NCI-H510A treated with DMSO at 0.1 percent for 48 hours (cell line): ENCODE results near the gene SLC6A12.

Experiments used
- DNase-seq: peaks from one replicate; lab custom pipeline; 2025; lab: John Stamatoyannopoulos, UW

Gene SLC6A12

DNA sequence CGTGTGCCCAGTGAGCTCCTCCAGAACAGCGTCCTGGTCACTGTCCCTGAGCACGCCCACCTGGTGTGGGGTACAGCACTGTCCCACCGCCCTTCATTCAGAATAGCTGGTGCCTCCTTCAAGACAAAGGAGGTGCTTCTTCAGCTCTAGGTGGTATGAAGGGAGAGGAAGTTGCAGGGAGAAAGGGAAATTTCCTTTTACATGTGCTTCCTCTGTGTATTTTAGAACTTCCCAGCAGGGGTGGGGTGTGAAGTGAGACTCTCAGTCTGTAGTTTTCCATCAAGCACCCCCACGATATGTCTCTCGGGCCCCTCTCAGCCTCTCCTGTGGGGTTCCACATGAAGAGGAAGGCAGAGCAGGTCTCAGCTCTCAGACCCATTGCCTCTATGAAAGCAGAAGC lies 1.2 kb upstream of the SLC6A12 start:
- no peak for DNase-seq

DNA sequence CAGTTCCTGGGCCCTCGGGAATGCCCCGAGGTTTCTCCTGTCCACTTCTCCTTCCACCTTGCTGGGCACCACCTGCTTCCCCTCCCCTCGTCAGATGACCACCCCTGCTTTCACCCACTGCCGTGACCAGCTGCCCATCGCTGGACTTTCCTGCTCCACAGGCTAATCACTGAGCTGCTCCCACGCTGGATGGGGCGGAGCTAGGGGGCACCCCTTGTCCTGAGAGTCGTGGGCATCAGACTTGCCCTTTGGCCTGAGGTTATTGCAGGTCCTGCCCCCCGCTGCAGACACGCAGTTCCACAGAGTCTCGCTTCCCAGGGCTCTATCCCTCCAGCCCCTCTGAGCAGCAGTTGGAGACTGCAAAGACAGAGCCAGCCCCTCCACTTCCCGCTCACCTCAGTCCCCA lies 427 bp downstream of the SLC6A12 start:
- DNase-seq = no peak

DNA sequence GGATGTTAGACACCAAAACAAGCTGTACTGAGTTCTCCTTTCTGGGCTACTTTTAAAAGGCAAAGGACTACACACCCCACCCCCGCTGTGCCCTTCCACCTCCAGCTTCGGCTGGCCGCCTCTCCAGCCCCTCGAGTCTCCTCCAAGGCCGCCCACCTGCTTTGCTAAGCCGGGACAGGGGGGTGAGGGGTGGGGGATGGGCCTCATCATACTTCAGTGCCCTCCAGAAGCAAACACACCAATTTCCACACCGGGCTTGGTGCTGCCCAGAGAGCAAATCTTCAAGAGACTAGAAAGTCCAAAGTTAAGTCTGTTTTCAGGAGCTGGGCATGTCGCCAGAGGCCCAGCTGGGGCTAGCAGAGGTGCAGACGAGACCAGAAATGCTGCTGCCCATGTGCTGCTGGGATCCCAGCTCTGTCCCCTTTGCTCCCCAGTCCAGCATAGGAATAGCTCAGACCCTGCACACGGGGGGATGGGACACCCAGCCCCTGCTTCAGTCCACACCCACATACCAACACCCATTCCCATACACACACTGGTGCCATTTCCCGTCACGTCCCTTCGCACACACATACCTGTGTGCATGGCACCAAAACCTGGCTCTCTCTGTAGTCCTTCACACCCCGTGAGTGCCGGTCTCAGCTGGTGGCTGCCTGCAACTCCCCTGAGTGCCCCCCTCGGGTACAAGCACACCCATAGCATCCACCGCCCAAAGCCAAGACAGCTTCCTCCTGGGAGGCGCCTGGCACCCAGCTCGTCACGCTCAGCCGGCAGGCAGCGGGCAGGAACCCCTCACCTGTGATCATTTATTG lies 1.0 kb downstream of the SLC6A12 start:
- no peak for DNase-seq

DNA sequence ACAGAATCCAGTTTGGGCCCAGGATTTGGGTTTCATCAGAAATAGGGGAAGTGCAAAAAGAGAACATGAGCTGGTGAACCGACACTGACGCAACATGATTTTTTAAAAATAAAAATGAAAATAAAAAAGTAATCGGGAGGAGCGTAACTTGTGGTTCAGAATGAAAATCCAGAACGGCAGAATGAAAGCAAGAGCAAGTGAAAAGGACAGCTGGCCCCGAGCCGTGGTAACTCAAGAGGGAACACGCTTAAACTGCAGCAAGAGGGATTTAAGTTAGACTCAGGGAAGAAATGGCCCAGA lies 1.6 kb downstream of the SLC6A12 start:
- no peak for DNase-seq

DNA sequence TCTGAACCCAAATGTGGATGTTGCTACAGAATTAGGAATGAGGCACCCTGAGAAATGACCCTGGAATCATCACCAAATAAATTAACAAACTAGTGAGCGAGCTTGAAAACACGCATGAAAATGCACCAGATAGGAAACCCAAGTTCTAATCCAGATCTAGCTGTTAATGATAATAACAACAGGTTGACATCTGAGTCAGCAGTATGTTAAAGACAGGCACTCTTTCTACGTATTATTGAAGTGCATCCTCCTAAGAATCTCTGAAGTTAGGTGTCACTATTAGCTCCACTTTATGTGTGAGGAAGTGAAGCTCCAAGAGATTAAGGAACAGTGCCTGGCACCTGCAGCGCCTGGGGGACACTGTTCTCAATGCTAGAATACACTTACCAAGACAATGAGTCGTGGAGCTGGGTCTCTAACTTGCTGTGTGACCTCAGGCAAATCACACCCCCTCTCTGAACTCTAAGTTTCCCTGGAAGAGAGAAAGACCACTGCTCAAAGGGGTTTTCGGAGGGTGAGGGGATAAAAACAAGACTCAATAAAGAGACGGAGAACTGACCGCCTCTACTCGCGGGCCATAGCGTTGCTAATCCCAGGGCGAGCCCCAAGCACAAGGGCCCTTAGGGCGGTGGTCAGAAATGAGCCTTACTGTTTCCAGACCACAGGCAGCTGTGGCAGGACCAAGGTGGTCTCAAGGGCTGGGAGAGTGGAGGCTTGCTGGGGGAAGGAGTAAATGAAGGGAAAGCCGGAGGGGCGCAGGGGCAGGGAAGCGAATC lies 2.1 kb downstream of the SLC6A12 start:
- DNase-seq = no peak

DNA sequence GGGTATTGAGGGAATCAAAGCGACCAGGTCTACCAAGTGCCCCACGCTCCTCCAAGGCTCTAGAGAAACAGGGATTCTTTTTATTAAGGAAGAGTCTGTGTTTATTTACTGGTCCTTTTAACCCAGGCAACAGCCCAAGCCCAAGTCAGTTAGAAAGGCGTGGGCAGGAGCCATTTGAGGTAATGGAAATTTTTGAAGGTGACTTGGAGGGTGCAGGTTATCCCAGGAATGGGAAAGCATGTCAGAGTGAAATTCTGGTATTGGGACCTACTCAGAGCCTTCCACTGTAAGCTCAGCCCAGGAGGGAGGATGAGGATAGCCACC lies 2.9 kb downstream of the SLC6A12 start:
- DNase-seq = no peak

DNA sequence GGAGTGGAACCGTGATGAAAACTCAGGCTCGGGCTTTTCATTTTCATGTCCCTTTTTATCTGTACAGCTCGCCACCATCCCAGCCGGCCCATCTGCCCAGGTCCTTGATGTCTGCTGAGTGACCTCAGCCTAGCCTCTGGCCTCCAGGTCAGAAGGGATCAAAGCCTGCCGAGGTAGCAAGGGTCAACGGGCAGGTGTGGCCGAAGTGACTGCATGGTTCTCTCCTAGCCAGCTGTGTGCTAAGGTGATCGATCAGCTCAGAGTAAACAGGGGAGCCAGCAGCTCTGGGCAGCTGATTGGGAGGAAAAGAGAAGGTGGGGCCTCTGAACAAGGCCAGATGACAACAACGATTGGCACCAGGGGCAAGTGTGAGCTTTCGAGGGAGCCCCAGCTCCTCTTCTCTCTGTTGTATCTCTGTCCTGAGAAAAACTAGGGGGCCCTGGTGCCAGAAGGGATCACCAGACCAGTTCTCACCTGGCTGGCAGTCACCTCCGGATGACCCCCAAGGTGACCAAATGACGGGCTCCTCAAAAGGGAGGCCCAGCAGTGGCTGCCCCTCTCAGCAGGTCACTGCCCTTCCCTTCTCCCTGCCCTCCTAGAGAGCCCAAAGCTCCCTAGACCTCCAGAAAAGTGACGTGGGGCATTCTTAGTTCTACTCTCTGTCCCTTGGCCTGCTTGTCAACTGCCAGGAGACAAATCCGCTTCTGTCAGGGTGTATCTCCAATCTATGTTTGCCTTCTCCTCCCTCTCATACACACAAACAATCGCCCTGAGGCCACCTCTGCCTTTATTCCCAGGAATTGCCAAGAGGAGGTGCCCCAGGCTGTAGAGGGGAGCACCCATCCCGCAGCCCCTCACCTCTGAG lies 3.4 kb downstream of the SLC6A12 start:
- no peak for DNase-seq

DNA sequence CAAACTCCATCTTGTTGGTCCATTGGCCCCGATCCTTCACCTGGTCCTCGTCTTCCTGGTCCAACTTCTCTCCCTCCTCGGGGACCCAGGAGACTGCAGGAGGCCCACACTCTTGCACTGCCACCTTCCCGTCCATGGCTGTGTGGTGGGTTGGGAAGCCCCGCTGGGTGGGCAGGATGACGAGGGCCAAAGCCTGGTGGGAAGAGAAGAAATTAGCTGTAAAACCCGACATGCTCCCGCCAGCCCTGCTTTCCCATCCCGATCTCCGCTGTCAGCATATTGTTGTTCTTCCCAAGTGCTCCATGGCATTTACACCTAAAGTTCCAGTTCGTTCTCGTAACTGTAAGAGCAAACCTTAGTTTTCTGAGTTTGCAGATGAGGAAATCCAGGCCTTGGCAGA lies 4.1 kb downstream of the SLC6A12 start:
- no peak for DNase-seq

DNA sequence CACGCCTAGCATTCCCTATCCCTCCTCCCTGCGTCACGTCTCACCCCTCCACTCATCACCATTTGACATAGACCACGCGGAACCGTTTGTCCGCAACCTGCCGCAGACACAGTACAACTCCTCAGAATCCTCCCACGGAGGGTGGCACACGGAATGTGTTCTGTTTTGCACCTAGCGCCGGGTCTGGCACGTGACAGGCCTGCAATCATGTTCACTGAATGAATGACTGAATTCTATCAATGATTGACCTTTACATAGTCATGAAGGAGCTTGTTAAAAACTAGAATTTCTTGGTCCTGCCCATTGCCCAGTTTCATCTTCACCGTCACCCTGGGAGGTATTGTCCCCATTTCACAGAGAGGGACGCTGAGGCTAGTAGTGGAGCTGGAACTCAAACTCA lies 4.7 kb downstream of the SLC6A12 start:
- no peak for DNase-seq

DNA sequence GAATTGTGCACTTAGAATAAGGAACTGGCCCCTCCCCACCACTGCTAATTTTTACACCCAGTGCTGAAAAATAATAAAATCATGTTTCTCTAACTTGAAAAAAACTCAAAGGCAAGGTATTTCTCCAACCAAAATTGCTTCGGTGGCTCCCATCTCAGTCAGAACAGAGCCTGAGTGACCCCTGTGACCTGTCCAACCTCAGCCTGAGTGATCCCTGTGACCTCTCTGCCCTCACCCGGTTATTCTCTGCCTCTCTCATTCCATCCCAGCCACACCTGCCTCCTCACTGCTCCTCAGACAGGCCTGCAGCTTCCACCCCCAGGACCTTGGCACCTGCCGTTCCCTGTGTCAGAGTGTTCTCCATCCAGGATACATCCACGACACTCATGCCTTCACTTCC lies 5.1 kb downstream of the SLC6A12 start:
- no peak for DNase-seq

DNA sequence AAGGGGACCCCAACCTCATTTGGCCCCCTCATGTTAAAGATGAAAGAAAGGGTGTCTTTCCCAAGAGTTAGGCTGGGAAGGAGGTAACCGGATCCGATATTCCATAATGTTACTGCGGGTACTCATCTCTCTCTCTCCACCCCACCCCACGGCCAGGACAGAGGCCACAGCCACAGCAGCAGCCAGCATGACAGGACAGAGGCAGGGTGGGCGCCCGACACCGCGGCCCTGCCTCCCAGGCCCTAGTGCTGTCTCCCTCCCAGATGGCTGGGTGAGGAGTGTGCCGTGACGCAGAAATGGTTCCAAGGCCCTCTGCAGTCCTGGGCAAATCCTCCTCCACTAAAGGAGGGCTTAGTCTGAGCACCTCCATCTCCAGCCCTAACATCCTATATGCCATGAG lies 6.2 kb downstream of the SLC6A12 start:
- no peak for DNase-seq

DNA sequence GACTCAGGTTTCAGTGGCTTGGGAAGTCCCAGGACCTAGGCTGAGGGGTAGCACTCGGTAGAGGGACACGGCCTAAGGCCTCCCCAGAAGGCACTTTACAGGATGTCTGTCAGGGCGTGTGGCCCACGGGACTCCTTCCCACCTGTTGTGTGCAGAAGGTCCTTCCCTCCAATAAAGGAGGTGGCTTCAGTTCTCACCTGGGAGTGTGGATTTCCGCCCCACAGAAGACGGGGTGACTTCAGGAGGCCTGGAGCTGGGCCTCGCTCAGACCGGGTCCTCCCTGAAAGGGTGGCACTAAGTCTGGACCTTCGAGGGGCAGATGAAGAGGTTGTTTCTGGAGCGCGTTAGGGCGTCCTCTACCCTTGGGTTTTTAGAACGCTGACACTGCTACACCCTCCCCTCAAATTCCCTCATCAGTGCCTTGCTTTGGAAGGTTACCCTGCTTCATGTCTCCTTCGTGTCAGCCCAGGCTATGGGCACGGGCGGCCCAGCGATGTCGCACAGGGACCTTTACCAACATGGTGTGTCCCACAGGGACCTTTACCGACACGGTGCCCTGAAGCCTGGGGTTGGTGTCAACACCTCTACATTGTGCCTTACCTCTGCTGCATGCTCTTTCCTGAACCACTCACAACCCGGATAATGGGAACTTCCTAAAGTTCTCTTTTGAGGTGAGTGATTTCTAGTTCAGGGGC lies 7.1 kb downstream of the SLC6A12 start:
- DNase-seq = no peak

DNA sequence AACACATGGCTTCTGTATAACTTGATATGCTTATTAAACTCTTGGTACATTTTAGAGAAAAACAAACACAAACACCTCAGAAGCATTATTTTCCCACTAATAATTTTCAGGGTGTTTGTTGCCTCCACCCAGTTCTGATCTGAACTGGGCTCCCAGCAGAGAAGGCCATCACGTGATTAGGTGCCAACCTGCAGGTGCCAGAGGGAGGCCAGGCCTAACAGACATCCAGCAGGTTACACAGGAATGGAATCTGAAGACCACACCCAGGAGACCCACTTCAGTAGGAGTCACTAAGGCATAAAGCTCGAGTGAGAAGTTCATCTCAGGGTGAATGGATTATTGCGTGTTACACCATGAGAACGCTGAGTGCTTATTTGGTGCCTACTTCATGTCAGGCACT lies 8.9 kb downstream of the SLC6A12 start:
- no peak for DNase-seq

DNA sequence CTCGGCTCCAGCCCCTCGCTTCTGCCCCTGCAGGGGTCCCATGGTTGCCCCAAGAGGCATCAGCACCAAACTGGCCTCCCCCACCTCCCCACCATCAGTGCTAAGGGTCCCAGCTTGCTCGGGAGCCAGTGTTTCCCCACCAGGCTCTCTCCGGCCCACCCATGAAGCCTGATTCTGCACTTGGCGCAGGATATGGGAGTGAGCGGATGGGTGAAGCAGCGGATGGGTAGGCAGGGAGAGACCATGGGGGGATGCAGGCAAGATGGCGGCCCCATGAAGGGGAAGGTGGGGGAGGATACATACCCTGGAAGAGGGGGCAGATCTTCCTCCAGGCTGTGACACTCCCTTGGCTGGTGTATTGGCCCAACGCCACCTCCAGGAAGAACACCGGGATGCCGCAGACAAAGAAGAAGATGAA lies 9.7 kb downstream of the SLC6A12 start:
- DNase-seq = no peak

DNA sequence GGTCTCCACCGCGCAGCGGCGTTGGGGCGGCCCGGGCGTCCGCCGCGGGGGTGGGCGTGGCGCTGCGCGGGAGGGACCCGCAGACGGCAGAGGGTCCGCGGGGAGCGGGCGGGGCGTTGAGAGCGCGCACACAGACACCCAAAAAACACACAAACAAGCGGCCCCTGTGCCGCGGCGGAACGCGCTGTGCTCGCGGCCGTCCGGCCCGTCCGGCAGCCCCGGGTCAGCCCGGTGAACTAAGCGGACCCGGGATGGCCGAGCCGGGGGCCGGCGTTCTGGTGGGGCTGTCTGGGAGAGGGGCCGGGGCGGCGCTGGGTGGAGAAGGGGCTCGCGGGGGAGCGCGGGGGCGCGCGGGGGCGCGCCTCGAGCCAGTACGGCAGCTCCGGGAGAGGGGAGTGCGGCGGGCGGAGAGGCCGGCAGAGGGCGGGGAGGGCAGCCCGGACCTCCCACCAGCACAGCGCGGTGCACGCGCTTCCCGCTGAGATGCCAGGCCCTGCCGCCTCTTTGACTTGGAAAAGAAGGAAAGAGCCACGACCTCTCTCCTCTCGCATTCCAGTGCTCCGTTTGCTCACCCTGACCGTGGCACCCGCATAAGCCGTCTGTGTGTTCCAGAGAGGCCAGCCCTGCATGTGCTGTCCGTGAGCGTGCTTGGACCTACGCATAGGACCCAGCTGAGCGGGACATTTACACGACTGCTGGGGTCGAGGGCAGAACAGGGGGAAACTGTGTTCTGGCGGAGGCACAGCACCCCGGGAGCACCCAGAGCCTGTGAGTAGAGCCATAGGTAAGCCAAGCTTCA lies 10.3 kb downstream of the SLC6A12 start:
- DNase-seq = peak; percentile 28

DNA sequence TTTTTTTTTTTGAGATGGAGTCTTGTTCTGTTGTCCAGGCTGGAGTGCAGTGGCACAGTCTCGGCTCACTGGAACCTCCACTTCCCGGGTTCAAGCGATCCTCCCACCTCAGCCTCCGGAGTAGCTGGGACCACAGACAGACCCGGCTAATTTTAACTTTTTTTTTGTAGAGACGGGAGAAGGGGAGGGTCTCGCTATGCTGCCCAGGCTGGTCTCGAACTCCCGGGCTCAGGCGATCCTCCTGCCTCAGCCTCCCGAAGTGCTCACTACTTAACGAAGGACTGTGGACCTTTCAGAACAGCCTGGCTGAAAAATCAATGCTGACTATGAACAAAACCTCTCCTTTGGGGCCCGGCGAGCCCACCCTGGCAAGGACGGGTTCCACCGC lies 10.9 kb downstream of the SLC6A12 start:
- no peak for DNase-seq

DNA sequence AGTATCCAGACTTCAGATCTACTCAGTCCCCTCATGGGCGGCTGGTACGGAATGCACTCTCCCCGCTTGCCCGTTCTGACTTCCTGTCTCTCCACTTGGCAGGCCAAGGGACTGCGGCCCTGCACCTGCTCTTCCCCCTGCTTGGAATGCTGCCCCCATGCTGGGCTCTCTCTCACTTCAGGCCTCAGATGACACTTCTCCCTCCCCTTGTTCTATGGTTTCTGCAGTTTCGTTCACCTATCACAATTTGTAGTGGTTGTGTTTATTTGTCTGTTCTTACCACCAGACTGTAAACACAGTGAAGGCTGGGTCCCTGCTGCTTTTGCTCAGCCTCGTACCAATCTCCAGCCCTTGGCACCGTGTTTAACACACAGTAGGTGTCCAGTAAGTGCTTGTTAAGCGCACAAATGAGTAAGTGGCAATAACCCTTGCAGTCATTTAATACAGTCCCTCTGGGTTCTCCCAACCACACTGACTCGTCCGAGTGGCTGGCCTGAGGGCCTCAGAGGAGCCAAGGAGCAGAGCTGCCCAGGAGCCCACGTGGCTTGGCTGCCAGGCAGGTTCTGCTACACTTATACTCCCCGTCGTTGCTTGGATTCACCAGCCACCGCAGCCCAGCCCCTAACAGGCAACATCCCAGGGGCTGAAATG lies 11.8 kb downstream of the SLC6A12 start:
- DNase-seq = peak; percentile 96

DNA sequence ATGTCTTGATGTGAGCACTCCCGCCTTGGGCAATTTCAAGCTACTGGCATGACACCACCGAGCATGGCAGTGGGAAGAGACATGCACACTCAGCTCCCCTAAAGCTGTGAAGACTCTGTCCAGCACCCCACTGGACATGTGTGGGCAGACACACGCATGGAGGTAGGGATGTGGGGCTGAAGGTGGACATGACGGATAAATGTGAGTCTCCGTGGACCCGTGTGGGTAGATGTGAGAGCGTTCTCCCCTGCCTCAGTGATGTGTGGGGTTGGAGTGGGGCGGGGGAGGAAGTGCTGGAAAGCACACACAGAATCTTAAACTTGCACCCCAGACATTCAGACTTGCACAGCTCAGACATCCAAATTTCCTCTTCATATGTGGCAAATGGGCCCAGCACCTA lies 12.6 kb downstream of the SLC6A12 start:
- no peak for DNase-seq

DNA sequence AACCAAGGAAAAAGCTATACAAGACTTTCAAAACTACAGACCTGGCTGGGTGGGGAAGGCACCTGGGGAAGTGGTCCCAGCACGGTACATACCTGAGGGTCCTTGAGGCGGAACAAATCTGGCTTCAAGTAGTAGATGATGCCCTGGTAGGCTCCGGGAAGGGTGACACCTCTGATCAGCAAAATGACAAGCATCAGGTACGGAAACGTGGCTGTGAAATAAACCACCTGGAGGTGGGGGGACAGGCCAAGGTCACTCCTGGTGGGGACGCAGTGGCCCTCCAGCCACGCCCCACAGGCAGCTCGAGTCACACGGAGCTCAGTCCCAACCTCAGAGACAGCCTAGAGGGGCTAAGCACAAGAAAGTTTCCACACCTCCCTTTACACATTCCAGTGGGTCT lies 15.3 kb downstream of the SLC6A12 start:
- no peak for DNase-seq

DNA sequence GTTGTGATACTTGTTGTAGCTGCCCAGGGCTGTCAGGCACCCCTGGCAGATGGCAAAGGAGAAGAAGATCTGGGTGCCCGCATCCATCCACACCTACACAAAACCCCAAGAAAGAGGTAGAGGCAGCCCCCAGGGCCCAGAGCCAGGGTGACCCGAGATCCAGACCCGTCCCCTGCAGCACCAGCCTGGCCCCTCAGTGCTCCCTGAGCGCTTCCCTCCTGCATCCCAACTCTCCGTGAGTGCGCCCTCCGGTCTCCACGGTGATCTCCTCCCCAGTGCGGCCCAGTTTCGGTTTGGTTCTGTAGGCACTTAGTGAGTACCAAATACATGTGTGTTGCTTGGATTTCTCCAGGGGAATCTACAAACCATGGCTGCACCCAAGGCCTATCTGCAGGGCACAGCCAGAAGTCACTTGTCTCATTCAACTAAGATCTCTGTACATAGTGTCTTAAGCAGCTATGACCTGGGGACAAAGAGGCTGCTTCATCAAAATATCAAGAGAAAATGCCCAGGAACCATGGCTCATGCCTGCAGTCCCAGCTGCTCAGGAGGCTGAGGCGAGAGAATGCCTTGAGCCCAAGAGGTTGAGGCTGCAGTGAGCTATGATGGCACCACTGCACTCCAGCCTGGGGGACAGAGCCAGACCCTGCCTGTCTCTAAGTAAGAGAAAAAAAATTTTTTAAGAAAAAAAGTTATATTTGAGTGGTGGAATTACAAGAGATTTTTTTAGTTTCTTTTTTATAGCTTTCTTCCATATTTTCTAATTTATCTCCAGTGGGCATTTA lies 15.9 kb downstream of the SLC6A12 start:
- DNase-seq = no peak
